Measurements from ENCODE around the gene FBXL14. TPM values are rescaled to one million over a fixed set of nuclear protein-coding genes. Genes with fewer than 3 reads are reported as not detected.

FBXL14 gene
- total RNA-seq, 1 experiment from 2014 or later = 19.3 TPM

- H3K27ac ChIP-seq (ENCODE audit: low read depth, low read length, poor library complexity, severe bottlenecking) = no peak overlapping the region
- TF ChIP-seq, protein P1, sequence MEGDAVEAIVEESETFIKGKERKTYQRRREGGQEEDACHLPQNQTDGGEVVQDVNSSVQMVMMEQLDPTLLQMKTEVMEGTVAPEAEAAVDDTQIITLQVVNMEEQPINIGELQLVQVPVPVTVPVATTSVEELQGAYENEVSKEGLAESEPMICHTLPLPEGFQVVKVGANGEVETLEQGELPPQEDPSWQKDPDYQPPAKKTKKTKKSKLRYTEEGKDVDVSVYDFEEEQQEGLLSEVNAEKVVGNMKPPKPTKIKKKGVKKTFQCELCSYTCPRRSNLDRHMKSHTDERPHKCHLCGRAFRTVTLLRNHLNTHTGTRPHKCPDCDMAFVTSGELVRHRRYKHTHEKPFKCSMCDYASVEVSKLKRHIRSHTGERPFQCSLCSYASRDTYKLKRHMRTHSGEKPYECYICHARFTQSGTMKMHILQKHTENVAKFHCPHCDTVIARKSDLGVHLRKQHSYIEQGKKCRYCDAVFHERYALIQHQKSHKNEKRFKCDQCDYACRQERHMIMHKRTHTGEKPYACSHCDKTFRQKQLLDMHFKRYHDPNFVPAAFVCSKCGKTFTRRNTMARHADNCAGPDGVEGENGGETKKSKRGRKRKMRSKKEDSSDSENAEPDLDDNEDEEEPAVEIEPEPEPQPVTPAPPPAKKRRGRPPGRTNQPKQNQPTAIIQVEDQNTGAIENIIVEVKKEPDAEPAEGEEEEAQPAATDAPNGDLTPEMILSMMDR (conservative IDR thresholded peaks at IDR 0.05; ENCODE audit: low read depth, low read length) = no peak
- TF ChIP-seq EZH2 (IDR thresholded peaks at IDR 0.05; ENCODE audit: borderline replicate concordance, low read depth, low read length, poor library complexity, severe bottlenecking) = no peak
- no TSS peak for BruUV-seq (replicated peaks)
- H3K36me3 ChIP-seq (ENCODE audit: insufficient read depth, low read length, poor library complexity, severe bottlenecking) = no peaks in the 10 kb centered on the region
- ChIA-PET POLR2A (ENCODE audit: low non-redundant PET) (no interaction called here), CTCF (interaction anchor here (0.7 to 3.1 kb wide), 3 partner anchors 188 to 628 kb away, joined by 4 to 35 read pairs (median 5); no protein-coding TSS in a partner anchor)
- H3K9me3 ChIP-seq (ENCODE audit: low read depth, low read length, poor library complexity, severe bottlenecking) = no peaks in the 10 kb centered on the region
- H3K27me3 ChIP-seq (replicated peaks; ENCODE audit: insufficient read depth, low read depth, low read length, poor library complexity) = no peaks in the 10 kb centered on the region
- peaks cover 12% of the 10 kb centered on the region for H3K4me1 ChIP-seq (ENCODE audit: insufficient read depth, low read length, poor library complexity, severe bottlenecking)
- no peak for DNase-seq (ENCODE audit: low spot score)
- intact Hi-C loops (cut with micrococcal nuclease; ENCODE audit: unreplicated experiment) = loop anchor here (1.0 to 5.0 kb wide), 4 partner anchors 464 to 1012 kb away; partner anchors contain the start of gene RAD52
- H3K4me3 ChIP-seq (ENCODE audit: low read depth, low read length, poor library complexity, severe bottlenecking) = no peak overlapping the region
Observed at GRCh38 chr12:1582709-1583050, 11.7 kb downstream of the FBXL14 start.

GRCh38 chr12:1581973-1582708 is 12.2 kb downstream of the FBXL14 start:
- TF ChIP-seq, protein P1 (conservative IDR thresholded peaks at IDR 0.05; ENCODE audit: low read depth, low read length) = no peak
- no peak for TF ChIP-seq EZH2 (IDR thresholded peaks at IDR 0.05; ENCODE audit: borderline replicate concordance, low read depth, low read length, poor library complexity, severe bottlenecking)
- intact Hi-C loops (cut with micrococcal nuclease; ENCODE audit: unreplicated experiment) = loop anchor here (2.0 to 5.0 kb wide), 3 partner anchors 635 to 1011 kb away; partner anchors contain the start of gene RAD52
- H3K4me3 ChIP-seq (ENCODE audit: low read depth, low read length, poor library complexity, severe bottlenecking) = no peak overlapping the region
- H3K4me1 ChIP-seq (ENCODE audit: insufficient read depth, low read length, poor library complexity, severe bottlenecking) = peaks cover 16% of the 10 kb centered on the region
- no peak for DNase-seq (ENCODE audit: low spot score)
- CTCF ChIA-PET = interaction anchor here (3.1 kb wide), 1 partner anchor 464 kb away, joined by 35 read pairs; no protein-coding TSS in a partner anchor
- no peak overlapping the region for H3K27ac ChIP-seq (ENCODE audit: low read depth, low read length, poor library complexity, severe bottlenecking)
- BruUV-seq (replicated peaks) = no TSS peak
- H3K27me3 ChIP-seq (replicated peaks; ENCODE audit: insufficient read depth, low read depth, low read length, poor library complexity) = no peaks in the 10 kb centered on the region
- no peaks in the 10 kb centered on the region for H3K9me3 ChIP-seq (ENCODE audit: low read depth, low read length, poor library complexity, severe bottlenecking)
- POLR2A ChIA-PET (ENCODE audit: low non-redundant PET) = no interaction called here
- H3K36me3 ChIP-seq (ENCODE audit: insufficient read depth, low read length, poor library complexity, severe bottlenecking) = no peaks in the 10 kb centered on the region

- intact Hi-C loops (cut with micrococcal nuclease; ENCODE audit: unreplicated experiment) = loop anchor here (5.0 kb wide), 2 partner anchors 633 to 763 kb away; partner anchors contain the start of gene RAD52
- H3K4me3 ChIP-seq (ENCODE audit: low read depth, low read length, poor library complexity, severe bottlenecking) = no peak overlapping the region
- H3K4me1 ChIP-seq (ENCODE audit: insufficient read depth, low read length, poor library complexity, severe bottlenecking) = peaks cover 32% of the 10 kb centered on the region
- TF ChIP-seq, protein P1 (conservative IDR thresholded peaks at IDR 0.05; ENCODE audit: low read depth, low read length) = no peak
- no peak for TF ChIP-seq EZH2 (IDR thresholded peaks at IDR 0.05; ENCODE audit: borderline replicate concordance, low read depth, low read length, poor library complexity, severe bottlenecking)
- no peaks in the 10 kb centered on the region for H3K36me3 ChIP-seq (ENCODE audit: insufficient read depth, low read length, poor library complexity, severe bottlenecking)
- no TSS peak for BruUV-seq (replicated peaks)
- no peaks in the 10 kb centered on the region for H3K27me3 ChIP-seq (replicated peaks; ENCODE audit: insufficient read depth, low read depth, low read length, poor library complexity)
- no peak for DNase-seq (ENCODE audit: low spot score)
- no peak overlapping the region for H3K27ac ChIP-seq (ENCODE audit: low read depth, low read length, poor library complexity, severe bottlenecking)
- CTCF ChIA-PET = interaction anchor here (7.0 kb wide), 1 partner anchor 462 kb away, joined by 35 read pairs; no protein-coding TSS in a partner anchor
- no peaks in the 10 kb centered on the region for H3K9me3 ChIP-seq (ENCODE audit: low read depth, low read length, poor library complexity, severe bottlenecking)
- POLR2A ChIA-PET (ENCODE audit: low non-redundant PET) = no interaction called here
Observed at GRCh38 chr12:1580526-1580925, 13.9 kb downstream of the FBXL14 start.
